GM21526 (cell line): Measurements from ENCODE around the gene CCR8.
"Not testable (repeated sequence)": the region's sequence is repeated elsewhere in the genome, so short reads cannot be mapped to it uniquely, and the experiment has no call there.

Experiments
- ATAC-seq: cut with Tn5 transposase; IDR thresholded peaks from one replicate; pipeline ENCODE4 v1.9.1; 2021; ENCODE audit warnings: moderate library complexity; ENCODE audit not compliant: unreplicated experiment, low FRiP score

Gene CCR8

DNA sequence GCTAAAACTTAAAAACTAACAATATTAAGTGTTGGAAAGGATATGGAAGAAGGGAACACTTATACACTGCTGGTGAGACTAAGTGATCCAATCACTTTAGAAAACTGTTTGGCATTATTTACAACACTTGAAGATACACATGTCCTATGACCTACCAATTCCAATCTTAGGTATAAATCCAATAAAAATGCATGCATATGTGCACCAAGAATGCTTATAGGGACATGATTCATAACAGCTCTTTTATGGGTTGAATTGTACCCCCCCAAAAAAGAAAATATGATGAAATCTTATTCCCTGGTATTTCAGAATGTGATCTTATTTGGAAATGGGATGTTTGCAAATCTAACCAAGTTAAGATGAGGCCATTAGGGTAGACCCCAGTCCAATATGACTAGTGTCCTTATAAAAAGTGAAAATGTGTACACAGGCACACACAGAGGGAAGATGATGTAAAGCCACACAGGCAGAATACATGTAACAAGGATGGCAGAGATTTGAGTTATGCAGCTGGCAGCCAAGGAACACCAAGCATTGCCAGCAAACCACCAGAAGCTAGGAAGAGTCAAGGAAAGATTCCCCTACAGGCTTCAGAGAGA is 15.3 kb downstream of the CCR8 start:
- no peak for ATAC-seq

DNA sequence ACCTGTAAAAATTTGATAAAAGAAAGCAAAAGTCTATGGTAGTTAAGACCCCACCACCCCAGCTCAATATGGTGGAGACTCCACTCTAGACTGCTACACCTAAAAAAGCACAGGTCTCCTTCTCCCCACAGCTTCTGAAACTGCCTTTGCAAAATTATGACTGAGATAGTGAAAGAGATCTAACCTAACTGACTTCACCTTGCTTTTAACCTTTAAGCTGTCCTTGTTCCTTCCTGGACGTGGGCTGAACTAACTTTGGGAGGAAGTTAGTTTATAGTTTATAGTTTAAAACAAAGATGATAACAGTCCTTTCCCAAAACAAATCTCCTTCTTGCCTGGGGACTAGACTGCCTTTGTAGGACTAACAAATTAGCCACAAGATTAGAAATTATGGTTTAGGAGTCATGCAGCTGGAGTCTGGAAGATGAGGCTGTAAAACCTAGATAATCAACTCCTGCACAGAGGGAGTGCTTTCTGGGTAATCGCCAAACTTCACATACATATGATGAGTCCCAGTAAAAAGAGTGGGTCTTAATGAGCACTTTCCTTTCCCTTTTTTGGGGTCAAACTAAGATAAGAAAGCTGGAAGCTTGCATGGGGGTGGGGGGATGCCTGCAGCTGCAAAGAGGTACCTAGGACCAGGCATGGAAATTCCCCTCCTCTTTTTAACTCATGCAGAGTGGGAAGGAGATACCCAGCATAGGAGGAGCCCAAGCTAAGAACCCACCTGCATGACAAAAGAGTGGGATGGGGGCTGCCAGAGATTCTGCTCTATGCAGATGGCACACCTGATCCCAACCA is 17.5 kb downstream of the CCR8 start:
- peak; percentile 88 for ATAC-seq

DNA sequence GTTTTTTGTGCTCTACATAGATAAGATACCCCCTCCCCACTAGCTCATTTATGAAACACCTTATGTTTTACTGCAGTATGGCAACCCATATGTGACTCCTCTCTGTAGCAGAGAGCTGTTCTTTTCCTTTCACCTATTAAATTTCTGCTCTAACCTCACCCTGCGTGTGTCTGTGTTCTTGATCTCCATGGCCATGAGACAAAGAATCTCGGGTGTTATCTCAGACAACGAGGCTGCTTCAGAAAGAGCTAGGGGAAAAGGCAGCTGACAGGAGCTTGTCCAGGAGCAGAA is 18.0 kb downstream of the CCR8 start:
- no peak for ATAC-seq

DNA sequence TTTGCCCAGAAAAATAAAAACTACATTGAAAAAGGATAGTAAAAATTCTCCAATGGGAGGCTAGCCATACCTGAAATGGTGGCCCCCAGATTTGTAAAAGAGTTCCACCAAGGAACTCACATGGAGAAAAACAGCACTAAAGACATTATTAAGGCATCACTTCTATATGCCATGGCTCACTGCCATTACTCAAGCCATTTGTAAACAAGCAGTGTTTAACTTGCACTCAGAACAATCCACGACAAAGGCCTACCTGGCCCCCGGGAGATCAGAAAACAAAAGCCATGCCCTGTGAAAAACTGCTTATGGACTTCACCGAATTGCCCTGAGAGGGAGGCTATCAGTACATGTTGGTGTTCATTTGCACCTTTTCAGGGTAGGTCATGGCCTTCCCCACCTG is 19.6 kb downstream of the CCR8 start:
- no peak for ATAC-seq

DNA sequence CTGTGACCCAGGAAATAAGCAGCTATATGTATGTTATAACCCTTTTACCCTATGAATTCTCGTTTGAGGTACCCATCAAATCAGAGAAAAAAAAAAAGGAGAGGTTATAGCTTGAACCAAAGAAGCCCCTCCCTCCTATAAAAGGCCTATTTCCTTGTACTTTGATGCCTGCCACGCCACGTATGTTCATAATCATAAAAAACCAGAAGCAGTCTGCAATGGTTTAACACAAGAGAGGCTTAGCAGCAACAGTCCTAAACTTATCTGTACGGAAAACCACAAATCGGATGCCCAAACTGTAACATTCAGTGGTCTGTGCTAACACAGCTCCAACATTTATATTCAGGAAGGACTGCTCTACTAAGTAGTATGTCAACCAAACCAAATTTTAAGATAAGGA is 21.2 kb downstream of the CCR8 start:
- ATAC-seq: no peak

DNA sequence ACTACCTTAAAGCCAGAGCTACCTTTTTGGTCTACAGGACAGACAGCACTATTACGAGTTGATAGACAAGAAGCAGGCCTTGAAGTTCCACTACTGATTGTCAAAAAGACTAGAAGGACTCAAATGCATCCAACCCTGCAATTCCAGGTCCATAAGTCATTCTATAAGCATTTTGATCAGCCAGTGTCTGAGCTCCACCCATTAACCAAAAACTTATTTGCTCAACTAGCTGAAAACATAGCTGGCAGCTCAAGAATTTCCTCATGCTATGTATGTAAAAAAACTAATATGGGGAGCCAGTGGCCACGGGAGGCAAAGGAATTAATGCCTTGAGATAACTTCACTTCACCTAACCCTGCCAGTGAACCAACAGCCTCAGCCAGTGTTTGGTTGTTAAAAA is 21.6 kb downstream of the CCR8 start:
- ATAC-seq: not testable (repeated sequence)

DNA sequence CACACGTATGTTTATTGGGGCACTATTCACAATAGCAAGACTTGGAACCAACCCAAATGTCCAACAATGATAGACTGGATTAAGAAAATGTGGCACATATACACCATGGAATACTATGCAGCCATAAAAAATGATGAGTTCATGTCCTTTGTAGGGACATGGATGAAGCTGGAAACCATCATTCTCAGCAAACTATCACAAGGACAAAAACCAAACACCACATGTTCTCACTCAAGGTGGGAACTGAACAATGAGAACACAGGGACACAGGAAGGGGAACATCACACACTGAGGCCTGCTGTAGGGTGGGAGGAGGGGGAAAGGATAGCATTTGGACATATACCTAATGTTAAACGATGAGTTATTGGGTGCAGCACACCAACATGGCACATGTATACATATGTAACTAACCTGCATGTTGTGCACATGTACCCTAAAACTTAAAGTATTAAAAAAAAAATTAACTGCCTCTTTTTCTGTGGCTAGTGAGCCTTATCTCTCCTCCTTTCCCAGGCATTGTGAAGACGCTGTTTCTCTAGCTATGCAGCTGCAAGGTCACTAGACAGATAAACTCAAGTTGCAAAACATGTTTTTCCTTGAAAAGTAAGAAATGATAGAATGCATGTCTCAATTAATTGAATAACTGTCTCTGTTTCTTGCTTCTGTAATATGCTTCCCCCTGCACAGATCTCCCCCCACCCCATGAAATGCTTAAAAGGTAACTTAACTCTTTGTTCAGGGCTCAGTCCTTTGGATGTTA is 23.8 kb downstream of the CCR8 start:
- ATAC-seq: not testable (repeated sequence)

DNA sequence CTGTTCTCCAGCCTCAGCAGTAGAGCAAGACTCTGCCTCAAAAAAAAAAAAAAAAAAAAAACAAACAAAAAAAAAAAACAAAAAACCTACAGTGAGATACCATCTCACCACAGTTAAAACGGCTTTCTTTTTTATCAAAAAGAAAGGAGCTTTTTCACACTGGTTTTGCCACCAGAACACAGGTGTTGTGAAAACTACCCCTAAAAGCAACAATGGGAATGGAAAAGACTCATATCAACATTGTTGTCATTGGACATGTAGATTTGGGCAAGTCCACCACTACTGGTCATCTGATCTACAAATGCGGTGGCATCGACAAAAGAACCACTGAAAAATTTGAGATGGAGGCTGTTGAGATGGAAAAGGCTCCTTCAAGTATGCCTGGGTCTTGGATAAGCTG is 28.8 kb downstream of the CCR8 start:
- no peak for ATAC-seq

DNA sequence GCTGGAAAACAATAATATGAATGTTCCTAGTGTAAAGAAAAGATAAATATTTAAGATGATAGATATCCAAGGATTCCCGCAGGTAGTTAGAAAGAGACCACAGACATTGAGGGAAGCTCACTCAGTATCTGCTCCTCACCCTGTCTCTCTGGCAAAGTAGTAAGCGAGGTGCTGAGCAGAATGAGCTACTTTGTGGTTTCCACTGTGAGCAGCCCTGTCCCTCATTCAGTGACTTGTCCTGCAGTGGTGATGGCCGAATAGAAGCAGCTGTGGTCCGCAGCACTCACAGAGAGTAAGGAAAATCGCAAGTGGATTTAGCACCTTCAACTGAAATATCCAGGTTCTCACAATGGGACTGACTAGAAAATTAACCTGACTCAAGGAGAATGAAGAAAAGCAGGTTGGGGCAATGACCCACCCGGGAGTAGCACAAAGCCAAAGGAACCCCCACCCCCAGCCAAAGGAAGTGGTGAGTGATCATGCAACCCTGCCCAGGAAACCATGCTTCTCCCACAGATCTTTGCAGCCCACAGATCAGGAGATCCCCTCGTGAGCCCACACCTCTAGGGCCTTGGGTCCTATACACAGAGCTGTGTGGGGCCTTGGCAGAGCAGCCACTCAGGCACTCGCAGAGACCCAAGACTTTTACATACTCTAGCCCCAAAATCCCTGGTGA is 31.9 kb downstream of the CCR8 start:
- no peak for ATAC-seq

DNA sequence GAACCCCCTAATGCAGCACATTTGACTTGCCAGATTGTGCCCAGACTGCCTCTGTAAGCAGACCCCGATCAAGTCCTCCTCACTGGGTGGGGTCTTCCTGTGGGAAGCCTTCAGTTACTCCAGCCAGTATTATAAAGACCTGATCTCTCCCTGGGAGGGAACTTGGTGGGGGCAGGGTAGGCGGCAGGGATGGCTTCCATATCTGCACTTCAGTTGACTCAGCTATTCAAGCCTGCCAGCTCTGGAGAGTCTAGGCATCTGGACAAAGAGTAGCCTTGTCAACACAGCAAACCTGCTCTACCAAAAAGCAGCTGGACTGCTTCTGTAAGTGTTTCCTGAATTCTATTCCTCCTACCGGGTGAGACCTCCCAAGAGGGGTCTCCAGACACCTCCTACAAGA is 32.7 kb downstream of the CCR8 start:
- no peak for ATAC-seq

DNA sequence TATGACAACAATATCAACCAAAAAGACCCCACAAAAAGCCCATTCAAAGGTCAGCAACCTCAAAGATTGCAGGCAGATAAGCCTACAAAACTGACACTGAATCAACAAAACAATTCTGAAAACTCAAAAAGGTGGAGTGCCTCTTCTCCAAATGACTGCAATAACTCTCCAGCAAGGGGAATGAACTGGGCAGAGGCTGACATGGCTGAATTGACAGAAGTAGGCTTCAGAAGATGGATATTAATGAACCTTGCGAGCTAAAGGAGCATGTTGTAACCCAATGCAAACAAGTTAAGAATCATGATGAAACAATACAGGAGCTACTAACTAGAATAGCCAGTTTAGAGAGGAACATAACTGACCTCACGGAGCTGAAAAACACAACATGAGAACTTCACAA is 33.3 kb downstream of the CCR8 start:
- no peak for ATAC-seq

DNA sequence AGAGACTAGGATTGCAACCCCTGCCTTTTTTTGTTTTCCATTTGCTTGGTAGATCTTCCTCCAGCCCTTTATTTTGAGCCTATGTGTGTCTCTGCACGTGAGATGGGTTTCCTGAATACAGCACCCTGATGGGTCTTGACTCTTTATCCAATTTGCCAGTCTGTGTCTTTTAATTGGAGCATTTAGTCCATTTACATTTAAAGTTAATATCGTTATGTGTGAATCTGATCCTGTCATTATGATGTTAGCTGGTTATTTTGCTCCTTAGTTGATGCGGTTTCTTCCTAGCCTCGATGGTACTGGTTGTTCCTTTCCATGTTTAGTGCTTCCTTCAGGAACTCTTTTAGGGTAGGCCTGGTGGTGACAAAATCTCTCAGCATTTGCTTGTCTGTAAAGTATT is 40.9 kb downstream of the CCR8 start:
- not testable (repeated sequence) for ATAC-seq

DNA sequence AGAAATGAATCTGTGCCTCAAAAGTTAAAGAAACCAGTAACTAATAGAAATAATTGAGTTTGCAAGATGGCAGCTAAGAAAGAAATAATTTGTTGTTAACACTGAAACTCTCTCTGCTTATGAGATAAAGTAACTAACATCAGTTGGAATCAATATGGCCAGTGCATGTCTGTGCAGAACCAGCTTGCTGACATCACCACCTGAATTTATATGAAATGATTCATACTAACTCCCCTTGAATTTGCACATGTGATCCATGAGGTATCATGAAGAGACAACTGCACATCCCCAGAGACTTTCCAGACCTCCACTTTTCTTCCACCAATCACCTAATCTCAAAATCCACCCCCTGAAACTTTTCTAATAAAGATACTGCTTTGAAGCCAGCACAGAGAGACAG is 43.3 kb downstream of the CCR8 start:
- ATAC-seq: no peak

DNA sequence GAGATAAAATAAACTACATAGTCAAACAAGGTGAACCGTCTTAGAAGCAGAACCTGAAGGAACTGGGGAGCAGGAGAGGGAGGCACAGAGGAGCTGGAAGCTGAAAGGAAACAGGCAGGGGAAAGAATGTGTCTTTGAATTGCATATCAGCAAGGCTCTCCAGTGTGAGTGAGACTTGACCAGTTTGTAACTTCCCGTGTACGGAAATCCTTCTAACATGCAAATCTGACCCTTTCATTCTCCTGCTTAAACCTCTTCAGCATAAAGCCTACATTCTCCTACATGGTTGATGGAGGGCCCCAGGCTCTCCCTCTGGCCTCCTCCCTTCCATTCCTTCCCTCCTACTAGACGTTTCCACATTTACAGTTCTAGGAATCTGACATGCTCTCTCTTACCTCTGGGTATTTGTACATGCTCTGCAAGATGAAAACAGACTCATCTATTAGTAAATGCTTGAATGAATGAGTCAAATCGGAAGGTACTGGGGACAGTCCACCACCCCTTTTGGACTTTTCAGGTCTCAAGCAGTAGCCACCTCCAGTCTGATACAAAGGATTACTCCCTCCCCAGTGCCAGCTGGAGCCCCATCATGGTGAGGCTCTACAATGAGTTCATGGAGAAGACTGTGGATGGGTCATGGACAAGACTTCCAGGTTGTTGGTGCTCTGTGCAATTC is 47.6 kb downstream of the CCR8 start:
- no peak for ATAC-seq

DNA sequence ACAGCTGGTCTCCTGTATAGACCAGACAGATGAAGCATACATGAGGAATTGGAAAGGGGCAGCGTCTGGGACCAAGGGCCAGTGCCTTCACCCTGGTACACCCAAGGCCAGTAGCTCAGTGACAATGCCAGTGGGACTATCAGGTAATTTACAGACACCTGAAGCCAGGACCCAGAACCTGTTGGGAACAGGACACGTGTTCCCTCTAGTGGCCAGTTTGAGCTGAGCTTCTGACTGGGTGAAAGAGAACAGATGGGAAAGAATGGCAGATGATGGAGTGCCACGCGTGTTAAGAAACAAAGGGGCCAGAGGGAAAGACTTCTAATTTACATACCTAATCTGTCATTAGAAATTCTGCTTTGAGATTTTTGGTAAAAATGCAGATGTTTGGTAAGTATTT is 48.6 kb downstream of the CCR8 start:
- ATAC-seq: peak; percentile 61

DNA sequence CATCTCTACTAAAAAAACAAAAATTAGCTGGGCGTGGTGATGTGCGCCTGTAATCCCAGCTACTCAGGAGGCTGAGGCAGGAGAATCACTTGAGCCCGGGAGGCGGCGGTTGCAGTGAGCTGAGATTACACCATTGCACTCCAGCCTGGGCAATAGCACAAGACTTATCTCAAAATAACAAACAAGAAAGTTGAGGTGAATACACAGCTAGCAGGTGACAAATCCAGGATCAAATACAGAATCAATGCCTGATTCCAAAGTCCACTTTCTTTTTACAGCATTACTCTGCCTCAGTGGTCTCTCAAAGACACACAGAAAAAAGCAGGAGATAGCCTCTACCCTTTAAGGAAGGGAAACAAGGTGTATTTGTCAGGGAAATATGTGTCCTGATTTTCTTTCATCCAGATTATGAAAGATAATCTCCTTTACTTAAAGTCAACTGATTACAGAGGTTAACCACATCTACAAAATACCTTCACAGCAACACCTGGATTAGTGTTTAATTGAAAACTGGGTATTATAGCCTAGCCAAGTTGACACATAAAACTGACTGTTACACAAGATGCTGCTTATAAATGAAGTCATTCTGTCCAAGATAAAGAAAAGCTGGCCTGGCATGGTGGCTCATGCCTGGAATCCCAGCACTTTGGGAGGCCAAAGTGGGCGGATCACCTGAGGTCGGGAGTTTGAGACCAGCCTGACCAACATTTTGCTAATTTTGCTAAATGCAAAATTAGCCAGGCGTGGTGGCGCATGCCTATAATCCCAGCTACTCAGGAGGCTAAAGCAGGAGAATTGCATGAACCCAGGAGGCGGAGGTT is 49.7 kb downstream of the CCR8 start:
- no peak for ATAC-seq

DNA sequence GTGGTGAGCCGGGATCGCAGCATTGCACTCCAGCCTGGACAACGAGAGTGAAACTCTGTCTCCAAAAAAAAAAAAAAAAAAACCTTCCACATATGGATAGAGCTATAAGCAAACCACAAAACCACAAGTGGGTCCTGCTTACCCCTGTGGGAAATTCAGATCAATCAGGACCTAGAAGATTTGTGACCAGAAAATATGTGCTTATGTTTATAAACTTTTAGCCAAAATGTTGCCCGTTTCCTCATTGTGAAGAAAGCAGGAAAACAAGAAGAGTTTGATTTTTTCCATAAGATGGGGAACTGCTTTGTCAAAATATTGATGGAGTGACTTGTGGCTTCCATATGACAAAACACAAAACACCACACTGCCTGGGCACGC is 50.3 kb downstream of the CCR8 start:
- ATAC-seq: no peak

DNA sequence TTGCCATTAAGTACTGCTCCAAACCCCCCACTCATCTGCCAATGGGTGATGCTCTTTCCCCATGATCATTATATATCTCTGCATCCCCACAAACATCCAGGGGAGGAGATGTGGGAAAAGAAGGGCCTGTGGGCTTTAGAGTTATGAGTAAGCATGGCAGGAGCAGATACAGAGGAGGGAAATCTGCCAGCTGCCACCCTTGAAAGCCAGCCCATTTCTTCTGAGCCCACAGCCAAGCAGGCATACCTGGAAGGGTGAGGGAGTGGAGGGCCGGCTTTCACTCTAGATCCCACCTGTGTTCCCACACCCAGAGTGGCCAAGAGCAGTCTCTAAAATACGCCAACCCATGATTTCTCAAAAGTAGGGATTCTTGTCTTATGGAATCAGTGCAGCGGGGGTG is 51.9 kb downstream of the CCR8 start:
- no peak for ATAC-seq
